ENCODE measurements around the gene ARHGEF10L. TPM values are rescaled to one million over a fixed set of nuclear protein-coding genes. Genes with fewer than 3 reads are reported as not detected.

The ARHGEF10L gene
- total RNA-seq, 1 experiment from 2014 or later = 10.5 TPM

DNA sequence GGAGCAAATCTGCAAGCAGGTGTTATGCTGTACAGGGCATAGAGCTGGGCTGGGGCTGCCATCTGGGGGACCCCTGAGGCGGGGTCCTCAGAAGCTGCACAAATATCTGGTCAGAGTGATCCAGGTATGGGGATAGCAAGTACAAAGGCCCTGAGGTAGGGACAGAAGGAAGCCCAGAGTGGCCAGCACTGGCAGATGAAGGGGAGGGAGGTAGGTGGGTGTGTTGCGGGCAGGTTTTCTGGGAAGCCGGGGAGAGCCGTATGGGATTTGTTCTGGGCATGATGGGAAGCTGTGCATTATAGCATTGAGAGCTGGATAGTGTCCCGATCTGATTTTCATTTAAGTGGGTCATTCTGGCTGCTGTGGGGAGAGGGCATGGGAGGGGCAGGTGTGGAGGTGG lies 102.7 kb downstream of the ARHGEF10L start:
- Histone ChIP-seq H3K9me3 (replicated peaks) (no peaks in the 10 kb centered on the region), H3K4me1 (no peaks in the 10 kb centered on the region), H3K4me3 (no peak overlapping the region), H3K36me3 (peaks cover 2% of the 10 kb centered on the region; the same call in 1 of the 2 replicates), H3K27ac (no peak overlapping the region), H3K27me3 (no peaks in the 10 kb centered on the region)
- DNase-seq = no peak

DNA sequence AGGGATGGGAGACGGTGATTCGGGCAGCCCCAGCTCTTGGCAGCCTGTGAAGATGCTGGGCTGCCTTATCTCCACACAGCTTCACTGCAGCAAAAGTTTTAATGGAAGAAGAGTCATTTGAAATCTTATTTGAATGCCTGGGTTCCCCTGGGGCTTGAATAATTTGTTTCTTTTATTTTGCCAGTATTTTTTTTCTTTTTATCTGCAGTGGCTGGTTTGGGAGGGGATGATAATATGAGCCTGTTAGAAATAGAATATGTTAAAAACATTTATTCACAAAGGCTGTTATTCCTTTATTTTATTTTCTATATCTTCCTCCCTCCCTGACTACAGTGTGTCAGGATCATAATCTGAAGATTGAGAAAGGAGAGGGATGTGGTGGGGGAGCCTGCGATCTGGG lies 103.4 kb downstream of the ARHGEF10L start:
- H3K4me1 ChIP-seq = no peaks in the 10 kb centered on the region
- no peaks in the 10 kb centered on the region for H3K9me3 ChIP-seq (replicated peaks)
- no peak overlapping the region for H3K27ac ChIP-seq
- no peaks in the 10 kb centered on the region for H3K27me3 ChIP-seq
- H3K36me3 ChIP-seq = peaks cover 2% of the 10 kb centered on the region; the same call in 1 of the 2 replicates
- no peak overlapping the region for H3K4me3 ChIP-seq
- DNase-seq = no peak

DNA sequence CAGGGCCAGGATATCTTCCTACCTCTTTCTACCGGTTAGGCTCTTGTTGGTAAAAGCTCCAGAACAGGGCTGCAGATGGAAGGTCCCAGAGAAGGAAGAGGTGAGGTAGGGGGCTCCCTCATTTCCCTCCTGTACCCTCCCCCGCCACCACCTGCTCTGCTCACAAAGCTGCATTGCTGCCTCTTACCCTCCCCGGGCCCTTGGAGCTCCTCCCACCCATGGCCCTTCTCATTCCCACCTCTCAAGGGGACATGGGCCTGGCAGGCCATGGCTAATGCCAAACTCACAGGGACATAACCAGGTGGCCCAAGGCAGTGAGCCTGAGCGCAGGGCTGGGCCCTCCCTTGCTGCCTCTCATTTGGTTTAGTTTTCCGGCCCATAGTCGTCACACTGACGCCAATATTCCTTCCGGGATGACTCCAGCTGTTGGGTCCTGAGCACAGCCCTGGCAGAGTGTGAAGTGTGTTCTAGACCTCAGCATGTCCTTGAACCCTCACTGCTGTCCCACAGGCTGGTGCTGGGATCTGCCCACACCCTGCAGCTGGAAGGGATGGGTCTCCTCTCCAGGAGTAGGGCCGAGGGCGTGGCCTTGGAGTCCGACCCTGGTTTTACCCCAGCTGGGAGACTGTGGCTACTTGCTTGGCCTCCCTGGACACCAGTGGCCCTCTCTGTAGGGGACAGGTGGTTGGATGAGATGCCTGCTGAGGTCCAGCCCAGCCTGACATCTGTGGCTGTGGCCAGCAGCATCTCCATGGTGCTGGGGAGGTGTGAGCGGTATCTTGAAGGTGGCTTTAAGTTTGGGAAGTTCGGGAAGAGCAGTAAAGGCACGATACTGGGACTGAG lies 104.6 kb downstream of the ARHGEF10L start:
- no peak for DNase-seq
- no peaks in the 10 kb centered on the region for H3K27me3 ChIP-seq
- H3K9me3 ChIP-seq (replicated peaks) = no peaks in the 10 kb centered on the region
- no peak overlapping the region for H3K4me3 ChIP-seq
- H3K4me1 ChIP-seq = no peaks in the 10 kb centered on the region
- H3K27ac ChIP-seq = no peak overlapping the region
- H3K36me3 ChIP-seq = no peaks in the 10 kb centered on the region; the same call in 1 of the 2 replicates

GRCh38 chr1:17645068-17645911 lies 105.8 kb downstream of the ARHGEF10L start:
- H3K4me1 ChIP-seq = no peaks in the 10 kb centered on the region
- no peak overlapping the region for H3K27ac ChIP-seq
- H3K9me3 ChIP-seq (replicated peaks) = no peaks in the 10 kb centered on the region
- no peaks in the 10 kb centered on the region for H3K36me3 ChIP-seq
- no peak for DNase-seq
- no peaks in the 10 kb centered on the region for H3K27me3 ChIP-seq
- no peak overlapping the region for H3K4me3 ChIP-seq

DNA sequence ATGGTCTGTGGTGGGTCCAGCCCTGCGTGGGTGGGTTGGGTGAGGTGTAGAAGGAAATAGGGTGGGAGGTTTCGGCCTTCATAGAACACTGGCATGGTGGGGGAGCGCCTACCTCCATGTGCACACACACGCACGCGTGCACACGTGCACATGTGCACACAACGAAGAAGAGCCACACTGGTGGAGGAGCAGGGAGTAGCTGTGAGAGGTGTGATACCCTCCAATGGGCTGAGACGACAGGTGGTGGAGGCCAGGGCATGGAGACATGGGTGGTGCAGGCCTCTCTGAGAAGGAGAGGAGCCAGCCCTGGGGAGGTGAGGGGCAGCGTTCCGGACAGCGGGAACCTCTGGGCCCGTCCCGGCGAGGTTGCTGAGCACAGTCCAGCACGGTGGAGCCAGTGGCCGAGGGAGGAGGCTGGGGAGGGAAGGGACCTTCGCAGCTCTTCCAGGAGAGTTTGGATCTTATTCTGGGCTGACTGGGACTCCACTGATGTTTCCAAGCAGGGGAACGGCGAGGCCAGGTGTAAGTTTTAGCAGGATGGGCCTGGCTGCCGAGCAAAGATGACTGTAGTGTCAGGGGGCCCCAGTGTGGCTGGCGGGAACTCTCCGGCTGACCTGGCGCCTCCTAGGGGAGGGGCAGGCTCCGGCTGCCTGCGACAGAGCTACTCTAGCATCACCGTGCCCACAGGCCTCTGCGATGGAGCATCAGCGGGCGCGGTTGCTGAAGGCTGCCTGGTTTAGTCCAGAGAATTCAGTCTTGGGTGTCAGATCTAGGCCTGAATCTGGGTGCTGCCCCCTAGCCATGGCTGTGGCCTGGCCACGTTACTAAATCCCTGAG lies 107.2 kb downstream of the ARHGEF10L start:
- no peaks in the 10 kb centered on the region for H3K36me3 ChIP-seq
- H3K27ac ChIP-seq = no peak overlapping the region
- no peaks in the 10 kb centered on the region for H3K4me1 ChIP-seq
- DNase-seq = no peak
- H3K4me3 ChIP-seq = no peak overlapping the region
- H3K27me3 ChIP-seq = no peaks in the 10 kb centered on the region
- H3K9me3 ChIP-seq (replicated peaks) = no peaks in the 10 kb centered on the region

GRCh38 chr1:17648457-17649145 lies 109.1 kb downstream of the ARHGEF10L start:
- Histone ChIP-seq H3K4me3 (no peak overlapping the region), H3K27ac (no peak overlapping the region), H3K27me3 (no peaks in the 10 kb centered on the region), H3K9me3 (replicated peaks) (no peaks in the 10 kb centered on the region), H3K4me1 (no peaks in the 10 kb centered on the region), H3K36me3 (no peaks in the 10 kb centered on the region)
- DNase-seq = peak in 1 of 2 experiments; percentile 24

DNA sequence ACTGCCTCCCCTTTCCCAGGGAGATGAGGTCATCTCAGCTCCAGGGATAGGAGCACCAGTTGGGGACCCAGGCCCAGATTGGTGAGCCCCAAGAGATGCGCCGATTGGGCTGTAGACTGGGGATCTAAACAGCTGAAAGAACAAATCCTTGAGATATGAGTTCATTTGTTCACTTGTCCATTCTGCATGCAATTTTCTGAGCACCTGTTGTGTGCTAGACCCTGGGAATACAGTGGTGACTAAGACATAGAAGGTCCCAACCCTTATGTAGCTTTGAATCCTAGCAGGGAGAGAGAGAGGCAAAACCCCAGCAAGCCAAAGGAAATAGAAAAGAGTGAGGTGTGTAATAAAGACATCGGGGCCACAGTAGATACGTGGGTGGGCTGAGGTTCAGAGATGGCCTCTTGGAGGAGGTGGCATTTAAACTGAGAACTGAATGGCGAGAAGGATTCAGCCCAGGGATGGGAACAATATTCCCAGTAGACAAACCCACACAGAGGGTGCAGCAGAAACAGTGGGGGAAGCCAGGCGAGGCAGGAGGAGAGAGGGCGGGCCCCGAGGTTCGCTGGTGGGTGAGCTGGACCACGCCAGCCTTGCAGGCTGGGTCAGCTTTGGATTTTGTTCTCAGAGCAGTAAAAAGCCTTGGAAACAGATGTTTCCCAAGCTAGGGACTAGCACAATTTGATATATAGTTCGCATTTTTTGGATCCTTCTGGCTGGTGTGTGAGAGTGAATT lies 110.0 kb downstream of the ARHGEF10L start:
- Histone ChIP-seq H3K27me3 (no peaks in the 10 kb centered on the region), H3K4me3 (no peak overlapping the region), H3K36me3 (no peaks in the 10 kb centered on the region), H3K9me3 (replicated peaks) (no peaks in the 10 kb centered on the region), H3K27ac (no peak overlapping the region), H3K4me1 (no peaks in the 10 kb centered on the region)
- no peak for DNase-seq

DNA sequence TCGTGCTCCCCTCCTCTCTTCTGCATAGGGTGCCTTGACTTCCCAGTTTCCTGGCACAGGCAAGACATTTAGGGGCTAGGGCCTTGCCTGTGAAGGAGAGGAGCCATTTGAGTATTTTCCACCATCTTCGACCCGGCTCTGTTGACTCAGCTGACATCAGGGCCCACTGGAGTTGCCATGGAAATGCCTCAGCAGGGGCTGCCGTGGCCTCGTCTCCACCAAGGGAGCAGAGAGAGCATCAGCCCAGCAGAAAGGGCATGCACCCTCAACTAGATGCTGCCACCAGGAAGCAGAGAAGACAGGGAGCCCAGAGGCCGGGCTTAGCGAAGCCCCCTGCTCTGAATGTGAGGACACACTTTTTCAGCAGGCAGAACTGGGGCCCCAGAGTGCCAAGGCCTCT lies 113.8 kb downstream of the ARHGEF10L start:
- Histone ChIP-seq H3K4me1 (no peaks in the 10 kb centered on the region), H3K27ac (no peak overlapping the region), H3K27me3 (no peaks in the 10 kb centered on the region), H3K9me3 (replicated peaks) (no peaks in the 10 kb centered on the region), H3K4me3 (no peak overlapping the region), H3K36me3 (no peaks in the 10 kb centered on the region)
- no peak for DNase-seq

DNA sequence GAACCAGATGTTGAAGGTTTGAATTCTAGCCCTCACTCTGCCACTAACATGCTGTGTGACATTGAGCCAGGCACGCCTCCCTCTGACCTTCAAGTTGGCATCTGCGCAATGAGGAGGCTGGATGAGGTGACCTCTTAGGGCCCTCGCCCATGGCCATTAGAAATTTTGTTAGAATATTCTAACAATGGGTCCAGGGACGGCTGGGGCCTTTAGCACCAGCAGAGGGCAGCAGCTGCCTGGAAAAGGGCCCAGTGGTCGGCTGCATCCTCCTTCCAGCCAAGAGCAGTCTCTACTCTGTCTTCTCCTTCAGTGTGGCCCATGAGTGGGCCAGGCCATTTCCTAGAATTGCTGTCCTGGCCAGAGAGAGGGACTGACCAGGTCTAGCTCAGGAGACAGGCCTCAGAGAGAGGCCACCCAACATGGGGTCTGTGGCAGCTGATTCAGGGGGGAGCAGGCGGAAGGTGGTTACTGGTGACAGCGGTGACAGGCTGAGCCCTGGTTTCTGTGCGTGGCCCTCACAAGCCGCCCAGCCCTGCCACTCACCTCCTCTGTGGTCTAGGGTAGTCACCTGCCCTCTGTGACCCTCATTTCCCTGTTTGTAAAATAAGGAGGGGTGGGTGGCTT lies 114.3 kb downstream of the ARHGEF10L start:
- Histone ChIP-seq H3K4me3 (no peak overlapping the region), H3K4me1 (no peaks in the 10 kb centered on the region), H3K27me3 (no peaks in the 10 kb centered on the region), H3K27ac (no peak overlapping the region), H3K9me3 (replicated peaks) (no peaks in the 10 kb centered on the region), H3K36me3 (no peaks in the 10 kb centered on the region)
- DNase-seq = peak; percentile 49 to 67

GRCh38 chr1:17654519-17654918 lies 115.0 kb downstream of the ARHGEF10L start:
- Histone ChIP-seq H3K36me3 (no peaks in the 10 kb centered on the region), H3K4me3 (no peak overlapping the region), H3K27ac (no peak overlapping the region), H3K9me3 (replicated peaks) (no peaks in the 10 kb centered on the region), H3K4me1 (no peaks in the 10 kb centered on the region), H3K27me3 (no peaks in the 10 kb centered on the region)
- DNase-seq = no peak

GRCh38 chr1:17655169-17655568 lies 115.7 kb downstream of the ARHGEF10L start:
- Histone ChIP-seq H3K4me3 (no peak overlapping the region), H3K27me3 (no peaks in the 10 kb centered on the region), H3K9me3 (replicated peaks) (no peaks in the 10 kb centered on the region), H3K4me1 (no peaks in the 10 kb centered on the region), H3K36me3 (no peaks in the 10 kb centered on the region), H3K27ac (no peak overlapping the region)
- no peak for DNase-seq

DNA sequence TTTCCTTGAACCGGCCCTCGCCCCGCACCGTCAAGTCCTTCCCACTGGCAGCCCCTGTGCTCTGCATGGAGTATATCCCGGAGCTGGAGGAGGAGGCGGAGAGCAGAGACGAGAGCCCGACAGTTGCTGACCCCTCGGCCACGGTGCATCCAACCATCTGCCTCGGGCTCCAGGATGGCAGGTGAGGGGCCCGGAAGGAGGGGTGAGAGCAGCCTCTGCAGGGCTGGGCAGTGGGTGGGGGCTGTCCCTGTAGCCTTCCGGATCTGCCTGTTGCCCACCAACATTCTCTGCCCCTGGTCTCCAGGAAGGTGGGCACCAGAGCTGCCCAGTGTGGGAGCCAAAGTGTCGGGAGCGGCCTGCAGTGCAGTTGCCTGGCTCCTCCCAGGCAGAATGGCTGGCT lies 116.4 kb downstream of the ARHGEF10L start:
- H3K4me3 ChIP-seq = no peak overlapping the region
- no peaks in the 10 kb centered on the region for H3K36me3 ChIP-seq
- no peak overlapping the region for H3K27ac ChIP-seq
- H3K9me3 ChIP-seq (replicated peaks) = no peaks in the 10 kb centered on the region
- no peak for DNase-seq
- no peaks in the 10 kb centered on the region for H3K27me3 ChIP-seq
- no peaks in the 10 kb centered on the region for H3K4me1 ChIP-seq

DNA sequence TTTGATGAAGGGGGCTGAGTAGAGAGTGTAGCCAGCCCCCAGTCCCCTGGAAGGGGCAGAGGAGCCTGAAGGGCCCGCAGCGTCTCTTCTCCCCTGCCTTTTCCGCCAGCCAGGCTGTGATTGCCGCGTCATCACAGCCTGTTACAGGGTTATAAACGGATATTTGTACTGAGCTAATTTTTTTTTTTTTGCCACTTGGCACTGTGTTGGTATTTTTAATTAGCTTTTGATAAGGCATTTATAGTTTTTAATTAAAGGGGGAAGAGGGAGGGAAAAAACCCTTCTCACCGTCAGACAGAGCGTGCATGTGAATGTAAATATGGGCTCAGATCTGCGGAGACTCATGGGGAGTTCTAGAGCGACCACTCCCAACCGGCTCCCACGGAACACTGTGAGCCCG lies 117.9 kb downstream of the ARHGEF10L start:
- no peaks in the 10 kb centered on the region for H3K9me3 ChIP-seq (replicated peaks)
- no peaks in the 10 kb centered on the region for H3K4me1 ChIP-seq
- DNase-seq = no peak
- no peak overlapping the region for H3K4me3 ChIP-seq
- H3K27ac ChIP-seq = no peak overlapping the region
- no peaks in the 10 kb centered on the region for H3K27me3 ChIP-seq
- H3K36me3 ChIP-seq = no peaks in the 10 kb centered on the region
